Fibroblast of mammary gland (primary cell): ENCODE measurements around the gene COBL.

Source experiments
- DNase-seq: peaks from one replicate; pipeline ENCODE4 v3.0.0-alpha.2; 2010; ENCODE audit warnings: low read depth
- H3K4me3 ChIP-seq: 2 replicates; pipeline ENCODE4 v1.5.1; 2011; ENCODE audit warnings: low read depth, mild to moderate bottlenecking, low read length, moderate library complexity; ENCODE audit not compliant: control insufficient read depth
- TF ChIP-seq, protein P1 (sequence below): conservative IDR thresholded peaks from 2 replicates; pipeline ENCODE4 v1.5.1; 2011; ENCODE audit warnings: low read depth, low read length, inconsistent platforms; ENCODE audit not compliant: control insufficient read depth, insufficient read depth

The COBL gene

GRCh38 chr7:51084121-51084520 lies 232.5 kb downstream of the COBL start:
- TF ChIP-seq, protein P1, sequence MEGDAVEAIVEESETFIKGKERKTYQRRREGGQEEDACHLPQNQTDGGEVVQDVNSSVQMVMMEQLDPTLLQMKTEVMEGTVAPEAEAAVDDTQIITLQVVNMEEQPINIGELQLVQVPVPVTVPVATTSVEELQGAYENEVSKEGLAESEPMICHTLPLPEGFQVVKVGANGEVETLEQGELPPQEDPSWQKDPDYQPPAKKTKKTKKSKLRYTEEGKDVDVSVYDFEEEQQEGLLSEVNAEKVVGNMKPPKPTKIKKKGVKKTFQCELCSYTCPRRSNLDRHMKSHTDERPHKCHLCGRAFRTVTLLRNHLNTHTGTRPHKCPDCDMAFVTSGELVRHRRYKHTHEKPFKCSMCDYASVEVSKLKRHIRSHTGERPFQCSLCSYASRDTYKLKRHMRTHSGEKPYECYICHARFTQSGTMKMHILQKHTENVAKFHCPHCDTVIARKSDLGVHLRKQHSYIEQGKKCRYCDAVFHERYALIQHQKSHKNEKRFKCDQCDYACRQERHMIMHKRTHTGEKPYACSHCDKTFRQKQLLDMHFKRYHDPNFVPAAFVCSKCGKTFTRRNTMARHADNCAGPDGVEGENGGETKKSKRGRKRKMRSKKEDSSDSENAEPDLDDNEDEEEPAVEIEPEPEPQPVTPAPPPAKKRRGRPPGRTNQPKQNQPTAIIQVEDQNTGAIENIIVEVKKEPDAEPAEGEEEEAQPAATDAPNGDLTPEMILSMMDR = no peak
- DNase-seq = no peak
- H3K4me3 ChIP-seq = no peak overlapping the region

DNA sequence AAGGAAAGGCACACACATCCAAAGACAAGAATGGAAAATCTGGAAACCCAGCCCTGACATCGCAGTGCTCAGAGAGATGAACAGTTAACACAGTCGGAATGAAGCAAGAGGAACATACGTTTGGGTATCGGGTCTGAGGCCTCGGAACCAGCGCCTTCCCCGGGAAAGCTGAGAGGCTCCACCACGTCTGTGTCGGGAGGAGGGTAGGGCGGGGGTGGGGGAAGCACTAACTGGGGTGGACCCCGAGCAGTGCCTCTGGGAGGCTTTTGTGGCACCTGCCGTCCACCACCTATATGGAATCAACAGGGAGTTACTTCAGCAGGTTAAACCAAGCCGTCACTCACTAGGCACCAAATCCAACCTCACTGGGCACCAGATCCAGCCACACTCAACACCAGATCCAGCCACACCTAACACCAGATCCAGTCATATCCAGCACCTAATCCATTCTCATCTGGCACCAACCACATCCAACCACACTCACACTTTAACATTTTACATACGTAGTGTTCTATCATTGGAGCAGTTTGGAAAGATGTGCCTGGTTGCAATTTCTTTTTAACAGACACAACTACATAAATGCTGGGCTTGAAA lies 233.6 kb downstream of the COBL start:
- TF ChIP-seq, protein P1 = no peak
- no peak for DNase-seq
- no peak overlapping the region for H3K4me3 ChIP-seq

- no peak overlapping the region for H3K4me3 ChIP-seq
- no peak for DNase-seq
- TF ChIP-seq, protein P1 = peak; percentile 3
Observed at GRCh38 chr7:51082096-51082840, 234.3 kb downstream of the COBL start.

DNA sequence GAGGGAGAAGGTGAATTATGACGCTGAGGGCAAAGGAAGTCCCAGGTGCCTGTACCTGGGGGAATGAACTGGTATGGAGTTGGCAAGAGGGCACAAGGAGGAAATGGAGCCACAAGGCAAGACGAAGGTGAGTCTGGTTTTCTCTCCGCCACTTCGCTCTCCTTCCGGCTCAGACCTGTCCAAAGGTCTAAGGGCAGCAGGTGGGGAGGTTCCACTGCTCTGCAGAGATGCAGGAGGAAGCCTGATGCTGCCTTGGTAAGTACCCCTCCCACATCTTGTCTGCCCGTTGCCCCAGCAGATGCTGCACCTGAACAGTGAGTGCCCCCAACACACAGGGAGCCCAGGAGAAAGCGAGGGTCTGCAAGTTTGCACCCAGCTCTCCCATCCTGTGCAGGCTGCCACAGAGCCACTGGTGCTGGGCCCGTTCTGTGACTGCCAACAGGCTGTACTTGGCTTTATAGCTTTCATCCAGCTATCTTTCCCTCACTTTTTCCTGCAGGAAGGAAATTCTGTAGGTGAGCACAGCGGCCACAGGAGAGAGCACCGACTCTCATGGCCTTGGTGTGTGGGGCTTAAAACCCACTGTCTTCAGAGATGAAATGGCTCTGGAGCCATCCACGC lies 235.2 kb downstream of the COBL start:
- H3K4me3 ChIP-seq = no peak overlapping the region

DNA sequence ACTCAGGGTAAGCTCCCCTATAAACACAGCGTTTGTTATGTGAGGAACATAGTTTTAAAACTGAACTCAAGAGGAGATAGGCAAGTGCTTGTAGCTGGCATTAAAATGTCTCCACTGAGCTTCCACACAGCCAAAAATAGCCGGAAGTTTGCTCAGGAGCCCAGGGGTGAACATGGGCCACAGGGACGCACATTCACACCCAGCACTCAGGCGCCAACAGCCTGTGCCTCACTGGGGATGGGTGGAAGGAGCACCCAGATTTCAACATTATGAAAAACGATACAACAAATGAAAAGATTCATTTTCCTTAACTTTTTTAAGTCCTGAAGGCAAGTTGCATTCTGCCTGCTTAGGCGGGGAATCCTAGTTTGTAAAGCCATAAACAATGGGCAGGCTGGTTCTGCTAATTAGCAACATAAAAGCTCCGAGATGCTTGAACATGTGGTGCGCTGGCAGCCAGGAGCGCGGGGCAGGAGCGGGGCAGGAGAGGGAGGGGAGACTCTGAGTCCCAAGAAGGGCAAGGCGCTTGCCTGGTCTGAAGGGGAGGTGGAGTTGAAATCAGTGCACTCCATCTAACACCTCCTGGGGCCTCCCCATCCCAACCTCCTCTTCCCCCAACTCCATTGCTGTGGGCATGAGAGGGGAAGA lies 235.9 kb downstream of the COBL start:
- DNase-seq = no peak
- H3K4me3 ChIP-seq = no peak overlapping the region
- TF ChIP-seq, protein P1 = no peak

More for the DNA sequence above, 235.2 kb downstream of the COBL start:
- TF ChIP-seq, protein P1 = no peak
- DNase-seq = no peak

DNA sequence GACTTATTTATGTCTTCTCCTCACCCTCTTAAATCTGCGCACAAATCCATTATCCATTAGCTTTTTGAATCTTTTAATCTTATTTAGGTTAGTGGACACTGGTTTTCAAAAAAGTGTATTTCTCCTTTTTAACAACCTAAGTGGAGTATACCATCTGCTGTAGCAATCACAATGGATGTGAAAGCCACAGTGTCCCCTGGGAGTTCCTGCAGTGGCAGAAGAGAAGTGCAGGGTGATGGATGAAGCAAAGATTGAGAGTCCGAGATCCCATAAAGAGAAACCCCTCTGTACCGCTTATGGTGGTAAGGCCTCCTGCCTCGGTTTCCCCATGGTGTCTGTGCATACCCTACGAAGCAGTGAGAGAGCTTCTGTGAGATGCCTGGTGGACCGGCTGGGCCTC lies 236.4 kb downstream of the COBL start:
- TF ChIP-seq, protein P1 = no peak
- H3K4me3 ChIP-seq = no peak overlapping the region
- DNase-seq = no peak
